ENCODE measurements around the gene VEGFA. TPM values are rescaled to one million over a fixed set of nuclear protein-coding genes. Genes with fewer than 3 reads are reported as not detected.

The VEGFA gene
- total RNA-seq, 4 donors from 2014 or later, result 36.2 to 91.3 (median 70.4) TPM

- no peak overlapping the region for H3K4me3 ChIP-seq (ENCODE audit: low read depth, poor library complexity, severe bottlenecking)
- peak; percentile 87 to 98 for DNase-seq (ENCODE audit: low spot score in 2 of 2)
- 38 to 39% methylated on average over 6 to 13 of the region's 17 CpGs for WGBS, 2 donors
- TF ChIP-seq CTCF (IDR thresholded peaks at IDR 0.05), result no peak
- TF ChIP-seq POLR2A (IDR thresholded peaks at IDR 0.05), result no peak
- intact Hi-C loops (cut with DNase I; ENCODE audit: low total_unique reads), result loop anchor here (5.0 kb wide), 1 partner anchor 352 kb away; no protein-coding TSS in a partner anchor
Observed at GRCh38 chr6:43724914-43725642, 44.9 kb upstream of the VEGFA start.

- DNase-seq (ENCODE audit: low spot score in 2 of 2), result no peak
- 88 to 91% methylated on average over 7 of the region's 7 CpGs for WGBS, 2 donors
- intact Hi-C loops (cut with DNase I; ENCODE audit: low total_unique reads), result no loop called here
- TF ChIP-seq POLR2A (IDR thresholded peaks at IDR 0.05) (no peak), CTCF (IDR thresholded peaks at IDR 0.05) (no peak)
- H3K4me3 ChIP-seq (ENCODE audit: low read depth, poor library complexity, severe bottlenecking), result no peak overlapping the region
Observed at GRCh38 chr6:43725643-43726580, 44.1 kb upstream of the VEGFA start.

GRCh38 chr6:43727634-43728033 is 42.4 kb upstream of the VEGFA start:
- TF ChIP-seq POLR2A (IDR thresholded peaks at IDR 0.05), result no peak
- no peak for TF ChIP-seq CTCF (IDR thresholded peaks at IDR 0.05)
- intact Hi-C loops (cut with DNase I; ENCODE audit: low total_unique reads), result no loop called here
- DNase-seq (ENCODE audit: low spot score in 2 of 2), result peak in 1 of 2 donors; percentile 12
- WGBS, 2 donors, result 64 to 82% methylated on average over 3 of the region's 3 CpGs
- H3K4me3 ChIP-seq (ENCODE audit: low read depth, poor library complexity, severe bottlenecking), result no peak overlapping the region

DNA sequence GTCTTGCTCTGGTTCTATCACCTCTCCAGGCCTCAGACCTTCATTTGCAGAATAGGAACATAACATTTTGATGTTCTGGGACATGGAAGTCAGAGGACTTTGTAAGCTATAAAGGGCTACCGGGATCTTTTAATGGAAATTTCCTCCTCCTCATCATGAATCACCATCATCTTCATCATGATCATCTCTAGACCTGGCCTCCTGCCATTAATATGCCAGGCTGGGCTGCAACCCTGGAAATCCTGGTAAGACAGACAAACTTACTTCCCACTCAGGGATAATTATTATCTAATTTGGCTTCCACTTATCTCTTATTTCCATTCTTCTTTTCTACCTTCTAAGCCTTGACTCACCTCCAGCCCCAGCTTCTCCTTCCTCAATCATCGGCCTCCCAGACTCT is 41.4 kb upstream of the VEGFA start:
- intact Hi-C loops (cut with DNase I; ENCODE audit: low total_unique reads), result no loop called here
- no peak for TF ChIP-seq CTCF (IDR thresholded peaks at IDR 0.05)
- WGBS, 2 donors, result 33 to 45% methylated on average over 2 of the region's 2 CpGs
- DNase-seq (ENCODE audit: low spot score in 2 of 2), result peak in 1 of 2 donors; percentile 7
- H3K4me3 ChIP-seq (ENCODE audit: low read depth, poor library complexity, severe bottlenecking), result no peak overlapping the region

DNA sequence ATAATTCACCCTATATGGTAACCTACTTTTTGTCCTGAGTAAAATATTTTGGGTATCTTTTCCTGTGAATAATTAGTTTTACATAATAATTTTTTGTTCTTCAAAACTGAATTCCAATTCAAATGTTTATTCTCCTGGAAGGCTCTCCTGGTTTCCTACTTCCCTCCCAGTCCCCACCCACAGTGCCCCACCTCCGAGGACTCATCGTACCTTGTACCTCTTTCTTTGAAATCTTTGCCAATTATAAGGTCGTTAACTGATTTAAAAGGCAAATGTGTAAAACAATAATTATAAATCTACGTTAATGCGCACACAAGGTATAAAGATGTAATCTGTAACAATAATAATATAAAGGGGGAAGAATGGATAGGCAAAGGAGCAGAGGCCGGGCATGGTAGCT is 40.5 kb upstream of the VEGFA start:
- peak in 1 of 2 donors; percentile 18 for DNase-seq (ENCODE audit: low spot score in 2 of 2)
- 53 to 66% methylated on average over 6 of the region's 6 CpGs for WGBS, 2 donors
- intact Hi-C loops (cut with DNase I; ENCODE audit: low total_unique reads), result no loop called here
- TF ChIP-seq CTCF (IDR thresholded peaks at IDR 0.05) (no peak), POLR2A (IDR thresholded peaks at IDR 0.05) (no peak)
- H3K4me3 ChIP-seq (ENCODE audit: low read depth, poor library complexity, severe bottlenecking), result no peak overlapping the region

All from lower leg skin (tissue), 4 donors.